ENCODE results near the gene LIMS2. TPM values are rescaled to one million over a fixed set of nuclear protein-coding genes. Genes with fewer than 3 reads are reported as not detected.
A peak's percentile ranks its signal among the peaks of the same experiment; 100 is the strongest.

Gene LIMS2
- total RNA-seq, 8 experiments from 2014 or later: 0.22 to 9.3 (median 1.5) TPM

DNA sequence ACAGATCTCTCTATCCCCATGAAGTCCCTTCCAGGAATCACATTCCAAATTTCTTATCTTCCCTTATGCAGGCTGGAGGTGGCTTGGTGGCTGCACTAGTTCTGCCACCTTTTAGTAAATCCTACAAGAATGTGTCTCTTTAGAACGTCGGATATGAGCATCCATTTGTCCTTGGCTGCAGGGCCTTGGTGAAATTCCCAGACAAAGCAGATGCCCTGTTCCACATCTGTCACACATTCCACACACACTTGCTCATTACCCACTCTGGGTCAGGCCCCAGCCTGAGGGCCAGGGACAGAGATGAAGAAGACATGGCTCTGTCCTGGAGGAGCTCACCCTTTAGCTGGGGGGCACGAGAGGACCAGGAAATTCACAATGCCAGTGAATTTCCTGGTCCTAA is 60.6 kb downstream of the LIMS2 start:
- H3K4me1 ChIP-seq (replicated peaks in 1 of 2): no peaks in the 10 kb centered on the region
- ATAC-seq (replicated peaks in 6 of 8): no peak
- no peak overlapping the region for H3K4me3 ChIP-seq
- in situ Hi-C loops (cut with MboI; ENCODE audit: low pct_unique_long_range_greater_than_20kb in 2 of 9, low sequenced_read_pairs in 9 of 9, unreplicated experiment in 9 of 9): no loop called here
- H3K27ac ChIP-seq: no peak overlapping the region
- WGBS, 10 experiments: 20 to 80% (median 40%) methylated on average over 1 of the region's 3 CpGs; no CpG with 5 or more reads in 7 of the 10 experiments

GRCh38 chr2:127614246-127614645 is 61.1 kb downstream of the LIMS2 start:
- no peak overlapping the region for H3K27ac ChIP-seq
- in situ Hi-C loops (cut with MboI; ENCODE audit: low pct_unique_long_range_greater_than_20kb in 2 of 9, low sequenced_read_pairs in 9 of 9, unreplicated experiment in 9 of 9): no loop called here
- H3K4me1 ChIP-seq (replicated peaks in 1 of 2): no peaks in the 10 kb centered on the region
- H3K4me3 ChIP-seq: no peak overlapping the region
- WGBS, 10 experiments: 33 to 83% (median 82%) methylated on average over 1 to 2 of the region's 2 CpGs; no CpG with 5 or more reads in 7 of the 10 experiments
- no peak for ATAC-seq (replicated peaks in 6 of 8)

- ATAC-seq (replicated peaks in 6 of 8): no peak
- Histone ChIP-seq H3K4me3 (no peak overlapping the region), H3K27ac (no peak overlapping the region), H3K4me1 (replicated peaks in 1 of 2) (no peaks in the 10 kb centered on the region)
- in situ Hi-C loops (cut with MboI; ENCODE audit: low pct_unique_long_range_greater_than_20kb in 2 of 9, low sequenced_read_pairs in 9 of 9, unreplicated experiment in 9 of 9): no loop called here
- 24 to 94% (median 67%) methylated on average over 3 to 9 of the region's 13 CpGs; no CpG with 5 or more reads in 4 of the 10 experiments for WGBS, 10 experiments
These were observed 63.1 kb downstream of the LIMS2 start for GRCh38 chr2:127612111-127612822.

- in situ Hi-C loops (cut with MboI; ENCODE audit: low pct_unique_long_range_greater_than_20kb in 2 of 9, low sequenced_read_pairs in 9 of 9, unreplicated experiment in 9 of 9): no loop called here
- 33 to 94% (median 55%) methylated on average over 1 to 5 of the region's 11 CpGs; no CpG with 5 or more reads in 5 of the 10 experiments for WGBS, 10 experiments
These were observed 64.0 kb downstream of the LIMS2 start for GRCh38 chr2:127611076-127611925.

DNA sequence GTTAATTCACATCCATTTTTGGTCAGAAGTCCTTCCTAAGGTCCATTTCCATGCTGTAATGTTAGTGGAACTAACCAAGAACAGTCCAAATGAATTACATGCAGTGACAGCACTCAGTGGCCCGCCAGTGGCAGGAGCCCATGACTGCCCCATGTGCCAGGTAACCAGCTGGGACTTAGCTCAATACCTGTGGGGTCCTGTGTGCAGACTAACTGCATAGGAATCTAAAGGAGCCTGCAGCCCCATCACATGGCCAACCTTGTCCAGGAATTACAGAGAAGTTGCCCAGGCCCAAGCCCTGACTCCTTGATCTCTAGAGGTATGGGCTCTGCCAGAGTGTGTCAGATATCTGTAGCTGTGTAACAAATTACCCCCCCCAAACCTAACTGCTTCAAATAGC is 64.8 kb downstream of the LIMS2 start:
- Histone ChIP-seq H3K4me1 (replicated peaks in 1 of 2) (no peaks in the 10 kb centered on the region), H3K27ac (no peak overlapping the region), H3K4me3 (no peak overlapping the region)
- 60% methylated on average over 1 of the region's 1 CpG; no CpG with 5 or more reads in 9 of the 10 experiments for WGBS, 10 experiments
- no peak for ATAC-seq (replicated peaks in 6 of 8)
- in situ Hi-C loops (cut with MboI; ENCODE audit: low pct_unique_long_range_greater_than_20kb in 2 of 9, low sequenced_read_pairs in 9 of 9, unreplicated experiment in 9 of 9): no loop called here

More at GRCh38 chr2:127611076-127611925, 64.0 kb downstream of the LIMS2 start:
- no peaks in the 10 kb centered on the region for H3K4me1 ChIP-seq (replicated peaks in 1 of 2)
- no peak for ATAC-seq (replicated peaks in 6 of 8)
- no peak overlapping the region for H3K4me3 ChIP-seq
- no peak overlapping the region for H3K27ac ChIP-seq

DNA sequence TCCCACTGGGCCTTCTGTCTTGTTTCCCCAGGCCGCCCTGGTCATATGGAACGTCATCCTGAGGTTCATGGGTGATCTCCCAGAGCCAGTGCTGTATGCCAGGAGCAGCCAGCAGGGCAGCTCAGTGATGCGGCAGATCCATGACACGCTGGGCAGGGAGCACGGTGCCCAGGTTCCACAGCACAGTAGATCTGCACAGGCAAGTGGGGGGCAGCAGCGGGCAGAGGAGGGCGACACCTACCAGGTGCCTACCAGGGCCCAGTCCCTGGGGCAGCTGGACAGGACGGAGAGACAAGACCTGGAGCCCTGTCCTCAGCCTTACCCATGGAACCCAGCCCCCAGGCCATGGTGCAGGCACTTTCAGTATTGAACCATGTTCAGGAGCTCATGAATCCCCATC is 65.5 kb downstream of the LIMS2 start:
- in situ Hi-C loops (cut with MboI; ENCODE audit: low pct_unique_long_range_greater_than_20kb in 2 of 9, low sequenced_read_pairs in 9 of 9, unreplicated experiment in 9 of 9): no loop called here
- Histone ChIP-seq H3K4me3 (no peak overlapping the region), H3K4me1 (replicated peaks in 1 of 2) (no peaks in the 10 kb centered on the region), H3K27ac (no peak overlapping the region)
- 60 to 100% (median 92%) methylated on average over 1 to 2 of the region's 8 CpGs; no CpG with 5 or more reads in 6 of the 10 experiments for WGBS, 10 experiments
- no peak for ATAC-seq (replicated peaks in 6 of 8)

GRCh38 chr2:127609031-127609751 is 66.1 kb downstream of the LIMS2 start:
- in situ Hi-C loops (cut with MboI; ENCODE audit: low pct_unique_long_range_greater_than_20kb in 2 of 9, low sequenced_read_pairs in 9 of 9, unreplicated experiment in 9 of 9): no loop called here
- no peak for ATAC-seq (replicated peaks in 6 of 8)
- Histone ChIP-seq H3K4me1 (replicated peaks in 1 of 2) (no peaks in the 10 kb centered on the region), H3K4me3 (no peak overlapping the region), H3K27ac (no peak overlapping the region)
- WGBS, 10 experiments: 76 to 100% (median 91%) methylated on average over 1 to 6 of the region's 24 CpGs; no CpG with 5 or more reads in 5 of the 10 experiments

- Histone ChIP-seq H3K4me1 (replicated peaks in 1 of 2) (no peaks in the 10 kb centered on the region), H3K27ac (no peak overlapping the region), H3K4me3 (no peak overlapping the region)
- in situ Hi-C loops (cut with MboI; ENCODE audit: low pct_unique_long_range_greater_than_20kb in 2 of 9, low sequenced_read_pairs in 9 of 9, unreplicated experiment in 9 of 9): no loop called here
- WGBS, 10 experiments: 60 to 89% (median 83%) methylated on average over 1 to 12 of the region's 25 CpGs; no CpG with 5 or more reads in 4 of the 10 experiments
- no peak for ATAC-seq (replicated peaks in 6 of 8)
These were observed 67.0 kb downstream of the LIMS2 start for GRCh38 chr2:127608061-127609030.

- Histone ChIP-seq H3K4me3 (no peak overlapping the region), H3K4me1 (replicated peaks in 1 of 2) (no peaks in the 10 kb centered on the region), H3K27ac (no peak overlapping the region)
- 66 to 100% (median 83%) methylated on average over 1 to 7 of the region's 9 CpGs; no CpG with 5 or more reads in 6 of the 10 experiments for WGBS, 10 experiments
- ATAC-seq (replicated peaks in 6 of 8): no peak
- in situ Hi-C loops (cut with MboI; ENCODE audit: low pct_unique_long_range_greater_than_20kb in 2 of 9, low sequenced_read_pairs in 9 of 9, unreplicated experiment in 9 of 9): no loop called here
These were observed 67.9 kb downstream of the LIMS2 start for GRCh38 chr2:127607399-127607908.

- ATAC-seq (replicated peaks in 6 of 8): peak in 3 of 8 experiments; percentile 41 to 70 (median 48)
- WGBS, 10 experiments: 50 to 88% (median 78%) methylated on average over 1 to 11 of the region's 17 CpGs; no CpG with 5 or more reads in 4 of the 10 experiments
- Histone ChIP-seq H3K4me3 (no peak overlapping the region), H3K4me1 (replicated peaks in 1 of 2) (no peaks in the 10 kb centered on the region), H3K27ac (no peak overlapping the region)
- in situ Hi-C loops (cut with MboI; ENCODE audit: low pct_unique_long_range_greater_than_20kb in 2 of 9, low sequenced_read_pairs in 9 of 9, unreplicated experiment in 9 of 9): no loop called here
These were observed 68.5 kb downstream of the LIMS2 start for GRCh38 chr2:127606625-127607398.

GRCh38 chr2:127605691-127606263 is 69.6 kb downstream of the LIMS2 start:
- ATAC-seq (replicated peaks in 6 of 8): peak in 1 of 8 experiments; percentile 56
- Histone ChIP-seq H3K4me1 (replicated peaks in 1 of 2) (no peaks in the 10 kb centered on the region), H3K27ac (no peak overlapping the region), H3K4me3 (no peak overlapping the region)
- 55 to 100% (median 87%) methylated on average over 2 to 7 of the region's 7 CpGs; no CpG with 5 or more reads in 4 of the 10 experiments for WGBS, 10 experiments
- in situ Hi-C loops (cut with MboI; ENCODE audit: low pct_unique_long_range_greater_than_20kb in 2 of 9, low sequenced_read_pairs in 9 of 9, unreplicated experiment in 9 of 9): no loop called here

All from motor neuron (in vitro differentiated cells).